GM18505 (cell line): ENCODE results near the gene LRRC4B.

Experiments
- ATAC-seq: cut with Tn5 transposase; IDR thresholded peaks from one replicate; pipeline ENCODE4 v1.9.1; 2021; ENCODE audit not compliant: unreplicated experiment
- POLR2A ChIP-seq: IDR thresholded peaks from 4 replicates; pipeline ENCODE4 v1.6.1; 2011; ENCODE audit warnings: borderline replicate concordance; ENCODE audit not compliant: insufficient read depth, insufficient read length; ENCODE audit errors: extremely low read depth

Gene LRRC4B

DNA sequence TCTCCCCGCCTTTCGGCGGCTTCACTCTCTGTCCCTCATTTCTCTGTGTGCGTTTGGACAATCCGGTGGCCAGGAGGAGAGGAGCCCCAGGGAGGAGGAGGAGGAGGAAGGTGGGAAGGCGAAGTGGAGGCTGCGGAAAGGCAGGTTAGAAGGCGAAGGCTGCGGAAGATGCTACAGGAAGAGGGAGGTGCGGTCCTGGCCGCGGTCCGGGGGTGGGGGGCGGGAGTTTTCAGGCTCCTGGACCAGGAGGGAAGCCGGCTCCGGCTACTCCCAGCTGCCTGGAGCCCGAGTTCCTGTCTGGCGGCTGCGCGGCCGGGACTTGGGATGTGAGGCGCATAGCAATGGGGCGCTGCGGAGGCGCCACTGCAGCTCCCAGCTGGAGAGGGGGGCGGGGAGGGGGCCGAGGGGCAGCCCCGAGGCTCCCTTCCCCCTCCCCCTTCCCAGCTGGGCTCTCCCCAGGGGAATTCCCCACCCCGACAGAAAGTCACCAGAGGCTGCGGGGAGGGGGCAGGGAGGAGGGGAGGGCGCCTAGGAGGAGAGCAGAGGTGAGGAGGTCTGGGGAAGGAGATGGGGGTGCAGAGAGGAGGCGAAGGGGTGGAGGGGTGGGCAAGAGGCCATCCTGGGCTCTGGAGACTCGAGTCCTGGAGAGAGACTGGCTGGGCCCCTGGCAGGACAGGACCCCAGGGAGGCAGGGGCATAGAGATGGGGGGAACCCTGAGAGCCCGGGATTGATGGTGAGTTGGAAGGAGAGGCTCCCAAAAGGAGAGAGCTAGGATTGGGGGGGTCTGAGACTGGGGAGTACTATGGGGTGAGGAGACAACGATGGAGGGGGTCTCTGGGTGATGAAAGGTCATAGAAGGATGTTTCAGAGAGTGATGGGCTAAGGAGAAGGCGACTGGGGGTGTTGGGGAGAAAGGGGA lies 2.0 kb downstream of the LRRC4B start:
- no peak for ATAC-seq
- TF ChIP-seq POLR2A: no peak

DNA sequence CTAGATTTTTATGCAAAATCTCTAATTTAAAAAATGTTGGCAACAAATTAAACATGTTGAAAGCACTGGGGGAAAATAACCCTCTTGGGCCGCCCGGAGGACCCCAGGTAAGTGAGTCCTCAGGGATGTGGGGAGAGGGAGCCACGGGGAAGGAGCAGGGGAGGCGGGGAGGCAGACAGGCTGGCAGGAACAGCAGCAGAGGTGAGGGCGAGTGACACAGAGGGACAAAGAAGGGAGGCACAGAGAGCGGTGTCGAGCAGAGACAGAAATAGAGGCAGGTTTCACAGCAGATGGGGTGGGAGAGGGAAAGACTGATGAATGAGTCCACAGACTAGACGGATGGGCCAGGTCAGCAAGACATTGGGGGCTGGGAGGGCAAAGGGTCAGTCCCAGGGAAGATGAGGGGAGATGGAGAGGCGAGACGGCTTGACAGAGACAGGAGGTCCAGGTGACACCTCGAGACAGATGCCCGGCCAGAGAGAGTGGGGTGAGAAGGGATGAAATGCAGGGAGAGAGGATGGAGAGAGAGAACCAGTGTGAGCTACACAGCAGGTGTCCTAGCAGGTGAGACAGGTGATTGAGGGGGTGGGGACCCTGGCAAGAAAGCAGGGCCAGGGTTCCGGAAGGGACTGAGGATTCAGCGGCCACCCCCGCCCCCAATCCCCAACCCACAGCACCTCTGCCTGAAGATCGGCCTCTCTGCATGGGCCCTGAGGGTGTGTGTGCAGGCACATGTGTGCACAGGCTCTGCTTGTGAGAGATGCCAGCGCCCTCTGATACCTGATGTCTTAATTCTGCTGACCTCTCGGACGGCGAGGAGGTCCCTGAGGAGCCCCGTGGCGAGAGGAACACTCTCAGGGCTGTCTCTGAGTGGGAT lies 3.8 kb downstream of the LRRC4B start:
- no peak for ATAC-seq

DNA sequence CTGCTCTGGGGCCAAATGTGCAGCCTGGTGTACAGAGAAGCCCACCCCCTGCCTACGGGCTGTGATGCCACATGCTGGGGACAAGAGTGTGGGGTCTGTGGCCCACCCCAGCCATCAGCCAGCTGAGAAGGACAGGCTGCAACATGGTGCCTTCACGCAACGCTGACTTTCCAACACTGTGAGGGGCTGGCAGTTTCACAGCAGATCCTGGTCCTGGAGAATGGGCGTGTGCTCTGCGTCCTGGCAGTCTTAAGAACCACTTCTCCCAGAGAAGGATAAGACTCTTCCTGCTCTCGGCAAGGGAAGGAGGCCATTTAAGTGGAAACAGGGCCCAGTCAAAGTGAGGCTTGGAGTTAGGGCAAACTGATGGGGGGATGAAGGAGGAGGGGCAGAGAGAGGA lies 4.6 kb downstream of the LRRC4B start:
- no peak for TF ChIP-seq POLR2A
- no peak for ATAC-seq

More for the DNA sequence above, 3.8 kb downstream of the LRRC4B start:
- no peak for TF ChIP-seq POLR2A

DNA sequence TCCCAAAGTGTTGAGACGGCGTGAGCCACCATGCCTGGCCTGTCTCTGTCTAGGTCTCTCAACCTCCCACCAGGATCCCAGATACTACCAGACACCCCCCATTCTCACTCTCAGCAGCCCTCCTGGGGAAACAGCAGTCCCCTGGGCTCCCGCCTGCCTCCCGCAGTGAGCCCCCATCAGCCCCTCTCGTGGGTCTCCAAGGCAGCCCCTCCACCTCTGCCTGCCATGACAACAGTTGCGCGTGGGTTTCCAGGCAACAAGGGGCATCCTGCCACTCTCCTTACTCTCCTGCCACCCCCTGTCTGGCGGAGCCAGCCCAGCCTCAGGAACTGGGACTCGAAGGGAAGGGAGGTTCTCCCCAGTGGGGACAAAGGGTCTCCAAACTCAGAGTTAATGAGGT lies 5.2 kb downstream of the LRRC4B start:
- TF ChIP-seq POLR2A: no peak
- ATAC-seq: no peak

DNA sequence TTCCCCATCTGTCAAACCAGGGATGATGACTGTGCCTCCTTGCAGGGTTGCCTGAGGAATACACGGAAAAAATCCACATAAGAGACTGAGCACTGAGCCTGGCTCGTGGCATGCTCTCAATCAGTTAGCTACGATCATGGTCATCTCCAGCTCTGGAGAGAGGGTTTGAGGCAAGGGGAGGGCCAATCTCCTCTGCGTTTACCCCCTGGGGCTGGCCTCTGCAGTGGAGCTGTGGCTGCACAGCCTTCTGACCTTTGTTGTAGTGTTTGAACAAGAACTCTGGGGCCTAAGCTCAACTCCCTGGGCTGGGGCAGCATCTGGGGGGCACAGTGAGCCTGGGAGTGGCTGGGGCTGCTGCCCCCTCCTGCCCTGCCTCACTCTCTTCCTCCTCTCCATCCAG lies 5.9 kb downstream of the LRRC4B start:
- TF ChIP-seq POLR2A: no peak
- ATAC-seq: no peak

DNA sequence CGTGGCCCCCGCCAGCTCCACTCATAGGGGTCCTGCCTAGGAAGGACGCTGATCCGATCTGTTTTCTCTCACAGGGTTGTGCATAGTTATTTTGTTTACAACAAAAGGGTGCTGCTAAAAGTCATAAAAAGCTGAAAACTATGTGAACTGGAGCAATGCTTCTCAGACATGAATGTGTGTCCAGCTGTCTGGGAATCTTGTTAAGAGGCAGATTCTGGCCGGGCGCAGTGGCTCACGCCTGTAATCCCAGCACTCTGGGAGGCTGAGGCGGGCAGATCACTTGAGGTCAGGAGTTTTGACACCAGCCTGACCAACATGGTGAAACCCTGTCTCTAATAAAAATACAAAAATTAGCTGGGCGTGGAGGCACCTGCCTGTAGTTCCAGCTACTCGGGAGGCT lies 8.6 kb downstream of the LRRC4B start:
- no peak for ATAC-seq
- no peak for TF ChIP-seq POLR2A

DNA sequence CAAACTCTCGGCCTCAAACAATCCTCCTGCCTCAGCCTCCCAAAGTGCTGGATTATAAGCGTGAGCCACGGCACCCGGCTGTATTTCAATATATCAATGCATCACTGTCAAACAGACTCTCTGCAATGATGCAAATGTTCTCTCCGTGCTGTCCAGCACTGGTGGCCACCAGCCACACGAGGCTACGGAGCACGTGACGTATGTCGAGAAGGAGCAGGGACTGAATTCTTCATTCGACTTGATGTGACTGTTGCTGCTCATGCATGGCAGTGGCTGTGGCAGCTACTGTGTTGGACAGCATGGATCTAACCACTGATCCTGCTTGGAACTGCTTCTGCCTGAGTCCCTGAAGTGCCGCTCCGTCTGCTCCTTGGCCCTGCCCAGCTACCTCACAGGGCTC lies 9.8 kb downstream of the LRRC4B start:
- no peak for ATAC-seq
- no peak for TF ChIP-seq POLR2A

DNA sequence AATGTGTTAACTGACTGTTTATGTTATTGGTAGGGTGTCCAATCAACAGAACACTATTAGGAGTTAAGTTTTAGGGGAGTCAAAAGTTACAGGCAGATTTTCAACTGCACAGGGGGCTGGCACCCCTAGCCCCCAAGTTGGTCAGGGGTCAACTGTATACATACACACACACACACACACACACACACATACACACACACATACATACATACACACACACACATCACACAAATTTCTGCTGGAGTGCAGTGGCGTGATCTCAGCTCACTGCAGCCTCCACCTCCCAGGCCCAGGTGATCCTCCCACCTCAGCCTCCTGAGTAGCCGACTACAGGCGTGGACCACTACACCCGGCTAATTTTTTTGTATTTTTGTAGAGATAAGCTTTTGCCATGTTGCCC lies 10.2 kb downstream of the LRRC4B start:
- ATAC-seq: no peak
- TF ChIP-seq POLR2A: no peak

DNA sequence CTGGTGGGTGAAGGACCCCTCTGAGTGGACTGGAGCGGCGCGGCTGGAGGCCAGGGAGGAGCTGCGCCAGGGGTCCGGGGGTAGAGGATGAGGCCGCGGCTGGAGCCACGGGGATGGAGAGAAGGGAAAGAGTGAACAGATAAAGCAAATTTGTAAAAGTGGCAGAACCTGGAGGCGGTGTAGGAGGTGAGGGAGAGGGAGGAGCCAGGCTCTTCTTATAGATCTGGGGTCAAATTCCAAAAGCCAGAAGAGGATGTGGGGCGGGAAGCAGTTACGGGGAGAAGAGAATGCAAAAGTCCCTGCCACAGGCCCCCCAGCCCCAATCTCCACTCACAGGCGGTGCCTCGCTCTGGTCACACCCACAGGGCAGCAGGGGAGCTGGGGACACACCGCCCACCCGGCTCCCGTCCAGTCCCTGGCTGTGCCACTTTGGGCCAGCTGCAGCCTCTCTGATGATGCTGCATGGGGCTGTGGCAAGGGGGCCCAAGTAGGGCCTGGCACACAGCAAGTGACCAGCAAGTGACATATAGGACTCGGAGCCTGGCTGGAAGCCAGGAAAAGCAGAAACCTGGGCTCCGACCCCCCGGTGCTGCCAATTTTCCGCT lies 11.1 kb downstream of the LRRC4B start:
- no peak for ATAC-seq
- TF ChIP-seq POLR2A: no peak

DNA sequence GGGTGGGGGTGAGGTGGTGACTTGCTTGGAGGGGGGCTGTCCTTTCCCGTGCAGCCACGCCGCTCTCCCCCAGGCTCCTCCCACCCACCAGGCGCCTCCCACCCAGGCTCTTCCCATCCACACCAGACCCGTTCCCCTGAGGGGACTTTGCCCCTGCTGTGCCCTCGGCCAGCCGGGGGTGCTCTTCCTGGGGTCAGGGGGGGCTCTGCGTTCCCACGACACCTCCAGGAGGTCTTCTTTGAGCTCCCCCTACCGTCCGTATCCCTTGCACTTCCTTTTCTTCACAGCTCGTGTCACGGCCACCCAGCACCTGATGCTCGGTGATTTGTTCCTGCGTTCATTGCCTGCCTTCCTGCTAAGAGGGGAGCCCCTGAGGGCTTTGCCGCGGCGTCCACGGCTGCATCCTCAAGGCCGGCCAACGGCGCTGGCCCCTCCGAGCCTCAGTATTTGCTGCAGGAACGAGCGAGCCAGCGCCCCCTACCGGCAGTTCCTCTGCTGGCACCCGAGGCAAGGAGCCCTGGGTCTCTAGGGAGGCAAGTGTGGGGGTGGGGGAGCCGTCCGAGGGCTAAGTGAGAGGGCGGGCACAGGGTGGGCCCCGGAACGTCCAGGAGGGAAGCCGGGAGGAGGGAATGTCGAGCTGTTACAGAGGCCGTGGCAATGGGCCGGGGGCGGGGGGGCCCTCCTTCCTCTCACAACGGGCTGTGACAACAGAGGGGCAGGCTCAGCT lies 11.8 kb downstream of the LRRC4B start:
- TF ChIP-seq POLR2A: no peak
- ATAC-seq: peak; percentile 56

DNA sequence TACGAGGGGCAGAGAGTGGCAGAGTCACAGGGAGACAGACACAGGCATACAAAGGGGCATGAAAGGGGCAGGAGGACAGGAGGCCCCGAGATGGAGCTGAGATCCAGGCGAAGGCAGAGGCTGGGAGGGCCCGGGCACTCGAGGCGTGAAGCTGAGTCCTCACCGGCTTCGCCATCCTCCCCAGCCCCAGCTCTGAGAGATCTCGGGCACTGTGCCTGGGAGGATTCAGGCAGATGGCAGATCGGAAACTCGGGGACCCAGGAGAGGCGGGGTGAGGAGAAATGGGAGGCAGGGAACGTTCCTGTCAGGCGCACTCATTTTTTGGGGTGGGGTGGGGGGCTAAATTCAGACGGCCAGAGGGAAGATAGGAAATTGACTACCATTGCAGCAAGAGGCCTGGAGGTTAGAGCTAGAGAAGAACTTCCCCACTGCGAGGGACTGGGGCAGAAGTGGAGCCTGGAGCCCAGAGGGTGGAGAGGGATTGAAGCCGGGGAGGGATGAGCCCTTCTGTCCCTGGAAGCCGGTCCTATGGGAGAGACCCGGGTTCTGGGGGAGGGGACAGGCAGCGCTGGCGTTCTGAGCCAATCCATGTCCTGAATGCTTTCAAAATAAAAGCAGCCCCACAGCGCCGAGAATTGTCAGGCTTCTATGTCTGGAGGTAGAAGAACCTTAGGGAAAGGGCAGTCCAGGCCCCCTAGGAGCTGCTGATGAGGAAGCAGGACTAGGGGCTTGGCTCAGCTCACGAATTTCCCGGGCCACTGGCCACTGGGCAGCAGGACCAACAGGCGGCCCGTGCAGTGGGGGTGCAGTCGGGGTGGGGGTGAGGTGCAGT lies 12.6 kb downstream of the LRRC4B start:
- no peak for ATAC-seq
- no peak for TF ChIP-seq POLR2A

DNA sequence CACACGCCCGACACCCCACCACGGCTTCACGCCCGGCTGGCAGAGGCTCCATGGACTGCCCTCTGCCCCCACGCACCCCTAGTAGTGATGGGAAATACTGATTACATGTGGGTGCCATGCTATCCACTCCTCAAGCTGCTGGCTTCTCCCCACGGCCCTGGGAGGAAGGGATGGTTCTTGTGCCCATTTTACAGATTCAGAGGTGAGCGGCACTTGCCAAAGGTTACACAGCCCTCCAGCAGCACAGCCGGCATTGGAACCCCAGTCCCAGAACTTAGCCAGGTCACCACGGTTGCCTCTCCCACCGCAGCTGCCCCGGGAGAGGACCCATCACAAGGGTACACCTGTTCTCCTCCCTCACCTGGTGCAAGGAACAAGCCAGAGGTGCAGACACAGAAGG lies 13.2 kb downstream of the LRRC4B start:
- no peak for ATAC-seq

More for the DNA sequence above, 13.2 kb downstream of the LRRC4B start:
- no peak for TF ChIP-seq POLR2A
